ENCODE results near the gene MIS18BP1. TPM values are rescaled to one million over a fixed set of nuclear protein-coding genes. Genes with fewer than 3 reads are reported as not detected.

Gene MIS18BP1
- total RNA-seq, 4 donors from 2014 or later: 56.9 to 68.3 (median 64.2) TPM

DNA sequence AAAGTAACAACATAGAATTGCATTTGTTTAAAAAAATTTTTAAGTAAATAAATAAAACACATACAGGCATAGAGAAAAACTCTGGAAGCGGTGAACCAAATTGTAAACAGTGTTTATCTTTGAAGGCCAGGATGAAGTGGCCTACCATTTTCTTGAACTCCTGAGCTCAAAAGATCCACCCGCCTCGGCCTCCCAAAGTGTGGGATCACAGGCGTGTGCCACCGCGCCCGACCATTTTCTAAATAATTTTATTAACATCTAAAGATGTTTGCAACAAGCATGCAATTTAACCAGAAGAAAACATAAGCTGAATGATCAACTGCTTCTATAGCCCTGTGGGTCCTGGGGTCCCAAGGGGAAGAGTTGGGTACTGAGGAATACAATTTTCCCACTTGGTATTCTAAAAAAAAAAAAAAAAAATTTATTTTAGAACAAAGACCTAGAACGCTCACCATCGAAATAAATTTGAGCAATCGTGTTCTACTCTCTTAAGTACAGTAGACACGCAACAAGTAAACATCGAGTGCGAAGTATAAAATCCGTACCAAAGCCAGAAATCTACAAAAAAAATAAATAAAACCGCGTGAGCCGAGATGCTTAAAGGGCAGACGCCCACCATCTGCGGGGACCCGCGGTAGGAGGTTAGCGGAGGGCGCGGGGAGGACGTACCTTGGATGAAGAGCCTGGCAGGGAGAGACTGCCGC, 484 bp downstream of the MIS18BP1 start:
- TF ChIP-seq, protein P1, sequence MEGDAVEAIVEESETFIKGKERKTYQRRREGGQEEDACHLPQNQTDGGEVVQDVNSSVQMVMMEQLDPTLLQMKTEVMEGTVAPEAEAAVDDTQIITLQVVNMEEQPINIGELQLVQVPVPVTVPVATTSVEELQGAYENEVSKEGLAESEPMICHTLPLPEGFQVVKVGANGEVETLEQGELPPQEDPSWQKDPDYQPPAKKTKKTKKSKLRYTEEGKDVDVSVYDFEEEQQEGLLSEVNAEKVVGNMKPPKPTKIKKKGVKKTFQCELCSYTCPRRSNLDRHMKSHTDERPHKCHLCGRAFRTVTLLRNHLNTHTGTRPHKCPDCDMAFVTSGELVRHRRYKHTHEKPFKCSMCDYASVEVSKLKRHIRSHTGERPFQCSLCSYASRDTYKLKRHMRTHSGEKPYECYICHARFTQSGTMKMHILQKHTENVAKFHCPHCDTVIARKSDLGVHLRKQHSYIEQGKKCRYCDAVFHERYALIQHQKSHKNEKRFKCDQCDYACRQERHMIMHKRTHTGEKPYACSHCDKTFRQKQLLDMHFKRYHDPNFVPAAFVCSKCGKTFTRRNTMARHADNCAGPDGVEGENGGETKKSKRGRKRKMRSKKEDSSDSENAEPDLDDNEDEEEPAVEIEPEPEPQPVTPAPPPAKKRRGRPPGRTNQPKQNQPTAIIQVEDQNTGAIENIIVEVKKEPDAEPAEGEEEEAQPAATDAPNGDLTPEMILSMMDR (IDR thresholded peaks at IDR 0.05; ENCODE audit: low read depth): no peak

DNA sequence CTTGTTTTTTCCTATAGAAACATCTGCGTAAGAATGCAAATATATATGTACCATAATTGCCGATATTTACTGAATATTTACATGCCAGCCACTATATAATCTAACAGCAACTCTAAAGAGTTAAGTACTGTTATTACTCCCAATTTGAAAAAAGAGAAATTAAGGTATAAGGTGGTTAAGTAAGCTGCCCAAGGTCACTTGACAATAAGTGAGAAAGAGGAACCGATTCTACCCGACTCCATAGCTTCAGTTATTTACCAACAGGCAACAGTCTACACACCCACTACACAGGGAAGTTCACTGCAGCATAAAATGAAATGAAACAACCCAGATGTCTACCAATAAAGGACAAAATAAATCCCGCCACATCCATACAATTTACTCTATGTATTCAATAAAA, 1.1 kb downstream of the MIS18BP1 start:
- TF ChIP-seq, protein P1 (IDR thresholded peaks at IDR 0.05; ENCODE audit: low read depth): no peak

DNA sequence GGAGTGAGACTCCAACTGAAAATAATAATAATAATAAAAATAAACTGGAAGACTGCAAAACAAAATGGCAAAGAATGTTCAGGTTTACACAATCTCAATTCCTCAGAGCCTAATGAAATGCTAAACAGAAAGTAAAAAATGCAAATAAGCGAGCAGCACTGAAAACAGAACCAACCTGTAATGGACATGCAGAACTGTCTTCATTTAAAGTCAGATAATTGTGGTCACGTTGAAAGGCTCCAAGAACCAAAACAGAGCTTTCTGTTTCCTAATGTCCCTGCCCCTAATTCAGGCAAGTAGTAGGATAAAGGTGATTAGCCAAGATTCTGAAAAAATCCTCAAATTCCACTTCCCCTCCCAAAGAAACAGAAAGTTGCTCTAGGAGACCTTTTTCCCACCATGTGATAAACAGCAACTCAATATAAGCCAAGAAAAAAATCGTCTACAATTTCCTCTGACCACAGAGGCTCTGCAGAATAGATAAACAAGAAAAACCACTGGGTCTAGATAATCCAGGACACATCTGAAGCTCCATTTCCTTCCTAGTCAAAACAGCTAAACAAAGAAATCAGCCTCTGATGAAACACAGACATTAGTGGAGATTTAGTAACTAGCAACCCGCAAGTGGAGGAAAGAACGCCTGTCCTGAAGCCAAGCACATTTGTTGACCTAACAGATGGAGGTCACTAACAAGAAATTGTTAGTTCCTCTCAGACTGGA, 3.0 kb downstream of the MIS18BP1 start:
- TF ChIP-seq, protein P1 (IDR thresholded peaks at IDR 0.05; ENCODE audit: low read depth): no peak

DNA sequence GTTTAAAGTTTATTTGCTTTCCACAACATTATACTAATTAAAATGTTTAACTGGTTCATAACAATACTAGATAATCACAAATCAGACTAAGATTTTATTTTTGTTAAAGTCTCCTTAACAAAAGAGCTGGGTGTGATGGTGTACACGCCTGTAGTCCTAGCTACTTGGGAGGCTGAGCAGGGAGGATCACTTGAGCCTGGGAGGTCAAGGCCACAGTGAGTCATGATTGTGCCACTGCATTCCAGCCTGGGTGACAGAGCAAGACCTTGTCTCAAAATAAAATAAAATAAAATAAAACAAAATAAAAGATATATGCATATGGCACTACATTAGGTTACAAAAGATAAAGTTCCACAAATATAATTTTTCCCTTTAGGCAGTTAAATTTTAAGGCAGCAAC, 5.6 kb downstream of the MIS18BP1 start:
- TF ChIP-seq, protein P1 (IDR thresholded peaks at IDR 0.05; ENCODE audit: low read depth): no peak

DNA sequence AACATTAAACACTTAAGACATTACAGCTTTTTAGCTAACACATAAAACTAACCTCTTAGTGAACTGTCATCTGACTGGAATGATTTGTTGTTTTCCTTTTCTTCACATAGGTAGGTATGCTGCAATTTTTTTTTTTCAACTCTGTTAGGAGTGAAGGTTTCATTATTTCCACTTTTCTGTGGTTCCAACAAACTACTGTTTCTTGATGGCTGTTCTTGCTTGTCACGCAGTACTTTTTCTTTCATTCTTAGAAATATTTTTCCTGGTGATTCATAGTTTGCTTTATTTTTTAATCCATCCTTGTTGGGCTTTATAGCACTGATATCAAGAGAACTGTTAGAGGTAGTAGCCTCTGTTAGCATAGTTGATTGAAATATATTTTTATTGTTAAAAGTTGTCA, 6.3 kb downstream of the MIS18BP1 start:
- TF ChIP-seq, protein P1 (IDR thresholded peaks at IDR 0.05; ENCODE audit: low read depth): no peak

DNA sequence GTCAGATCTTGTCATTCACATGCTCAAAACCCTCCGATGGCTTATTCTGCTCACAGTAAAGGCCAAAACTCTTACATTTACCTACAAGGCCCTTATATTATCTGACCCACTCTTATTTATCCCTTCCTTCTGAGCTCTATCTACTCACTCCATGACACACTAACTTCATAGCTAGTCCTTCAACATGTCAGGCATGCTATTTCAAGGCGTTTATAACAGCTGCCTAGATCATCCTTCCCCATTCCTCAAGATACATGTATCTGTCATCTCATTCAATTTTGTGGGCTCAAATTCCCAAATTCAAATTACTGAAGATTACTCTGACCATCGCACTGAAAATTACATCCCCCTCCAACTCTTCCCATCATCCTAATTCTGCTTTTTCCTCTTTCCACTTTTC, 6.9 kb downstream of the MIS18BP1 start:
- TF ChIP-seq, protein P1 (IDR thresholded peaks at IDR 0.05; ENCODE audit: low read depth): no peak

DNA sequence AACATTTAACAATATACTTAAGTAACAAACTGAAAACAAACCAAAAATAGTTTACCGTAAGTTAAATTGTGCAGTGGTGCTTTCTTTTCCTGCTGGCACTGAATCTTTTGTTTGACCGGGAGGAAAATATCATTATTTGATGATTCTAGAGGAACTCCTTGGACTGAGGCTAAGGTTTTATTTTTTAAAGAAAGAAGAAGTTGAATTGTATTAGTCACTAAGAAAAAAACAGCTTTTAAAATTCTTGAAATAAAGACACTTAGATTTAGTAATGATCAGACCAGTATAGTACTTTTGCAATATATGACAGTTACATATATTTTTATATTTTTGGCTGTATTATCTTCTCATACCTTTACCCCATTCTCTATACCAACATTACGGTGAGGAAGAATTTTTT, 10.3 kb downstream of the MIS18BP1 start:
- TF ChIP-seq, protein P1 (IDR thresholded peaks at IDR 0.05; ENCODE audit: low read depth): no peak
